Epithelial cell of esophagus (primary cell): Measurements from ENCODE around the gene MACROD2.

Source experiments
- DNase-seq: peaks from one replicate; pipeline ENCODE4 v3.0.0; 2010; ENCODE audit warnings: low read depth
- H3K4me3 ChIP-seq: 2 replicates; pipeline ENCODE4 v1.5.1; 2011; ENCODE audit warnings: mild to moderate bottlenecking, low read length, control low read depth
- TF ChIP-seq, protein P1 (sequence below): IDR thresholded peaks from 2 replicates; pipeline ENCODE4 v1.5.1; 2011; ENCODE audit warnings: low read depth, mild to moderate bottlenecking, low read length, control low read depth, inconsistent platforms; ENCODE audit not compliant: insufficient read depth; ENCODE audit errors: missing control alignments

Gene MACROD2

GRCh38 chr20:16004108-16004854, 2009.0 kb downstream of the MACROD2 start:
- TF ChIP-seq, protein P1, sequence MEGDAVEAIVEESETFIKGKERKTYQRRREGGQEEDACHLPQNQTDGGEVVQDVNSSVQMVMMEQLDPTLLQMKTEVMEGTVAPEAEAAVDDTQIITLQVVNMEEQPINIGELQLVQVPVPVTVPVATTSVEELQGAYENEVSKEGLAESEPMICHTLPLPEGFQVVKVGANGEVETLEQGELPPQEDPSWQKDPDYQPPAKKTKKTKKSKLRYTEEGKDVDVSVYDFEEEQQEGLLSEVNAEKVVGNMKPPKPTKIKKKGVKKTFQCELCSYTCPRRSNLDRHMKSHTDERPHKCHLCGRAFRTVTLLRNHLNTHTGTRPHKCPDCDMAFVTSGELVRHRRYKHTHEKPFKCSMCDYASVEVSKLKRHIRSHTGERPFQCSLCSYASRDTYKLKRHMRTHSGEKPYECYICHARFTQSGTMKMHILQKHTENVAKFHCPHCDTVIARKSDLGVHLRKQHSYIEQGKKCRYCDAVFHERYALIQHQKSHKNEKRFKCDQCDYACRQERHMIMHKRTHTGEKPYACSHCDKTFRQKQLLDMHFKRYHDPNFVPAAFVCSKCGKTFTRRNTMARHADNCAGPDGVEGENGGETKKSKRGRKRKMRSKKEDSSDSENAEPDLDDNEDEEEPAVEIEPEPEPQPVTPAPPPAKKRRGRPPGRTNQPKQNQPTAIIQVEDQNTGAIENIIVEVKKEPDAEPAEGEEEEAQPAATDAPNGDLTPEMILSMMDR, result no peak
- no peak for DNase-seq
- H3K4me3 ChIP-seq, result no peak overlapping the region

- DNase-seq, result no peak
- TF ChIP-seq, protein P1, result no peak
- no peak overlapping the region for H3K4me3 ChIP-seq
Observed at GRCh38 chr20:16005021-16005914, 2010.0 kb downstream of the MACROD2 start.

DNA sequence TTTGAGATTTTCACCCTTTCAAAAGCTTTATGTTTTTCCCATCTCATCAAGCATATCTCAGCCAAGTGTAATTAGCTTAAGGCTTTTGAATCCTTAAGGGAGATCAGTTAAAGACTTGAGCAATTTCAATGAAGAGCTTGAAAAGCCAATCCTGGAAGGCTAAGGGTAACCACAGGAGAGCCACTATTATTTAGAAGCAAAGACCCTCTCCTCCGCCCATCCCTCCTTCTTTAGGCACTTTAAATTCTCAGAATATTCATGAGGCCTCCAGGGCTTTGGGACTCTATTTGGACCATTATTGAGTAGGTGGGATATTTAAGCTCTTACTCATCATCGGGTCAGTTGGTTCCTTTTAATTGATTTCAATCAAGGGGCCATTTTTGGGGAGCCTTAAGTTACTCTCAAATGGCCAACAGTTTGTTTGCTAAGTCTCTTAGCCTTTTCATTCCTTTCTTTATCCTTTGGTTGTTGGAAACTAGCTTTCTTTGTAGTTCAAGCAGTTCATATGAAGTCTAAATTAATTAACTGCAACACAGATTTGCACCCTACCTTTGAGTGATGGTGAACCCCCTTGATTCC, 2010.7 kb downstream of the MACROD2 start:
- no peak overlapping the region for H3K4me3 ChIP-seq
- TF ChIP-seq, protein P1, result no peak
- no peak for DNase-seq

DNA sequence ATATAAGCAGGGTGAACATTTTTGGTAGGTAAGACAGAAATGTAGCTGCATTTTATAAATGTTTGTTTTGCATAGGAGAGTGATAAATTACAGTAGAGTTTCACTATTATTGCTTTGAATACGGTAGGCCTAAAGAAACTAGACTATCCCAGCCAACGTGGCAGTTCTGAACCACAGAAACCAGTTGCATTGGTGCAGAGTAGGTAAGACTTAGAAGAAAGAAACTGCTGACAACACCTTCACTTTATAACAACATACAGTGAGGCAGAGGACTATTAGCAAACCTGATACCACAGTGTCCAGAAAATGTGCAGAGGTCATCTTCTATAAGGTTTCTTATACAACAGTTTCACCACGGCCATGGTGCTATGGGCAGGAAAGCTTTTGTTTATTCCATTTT, 2011.8 kb downstream of the MACROD2 start:
- TF ChIP-seq, protein P1, result no peak
- no peak for DNase-seq
- H3K4me3 ChIP-seq, result no peak overlapping the region

DNA sequence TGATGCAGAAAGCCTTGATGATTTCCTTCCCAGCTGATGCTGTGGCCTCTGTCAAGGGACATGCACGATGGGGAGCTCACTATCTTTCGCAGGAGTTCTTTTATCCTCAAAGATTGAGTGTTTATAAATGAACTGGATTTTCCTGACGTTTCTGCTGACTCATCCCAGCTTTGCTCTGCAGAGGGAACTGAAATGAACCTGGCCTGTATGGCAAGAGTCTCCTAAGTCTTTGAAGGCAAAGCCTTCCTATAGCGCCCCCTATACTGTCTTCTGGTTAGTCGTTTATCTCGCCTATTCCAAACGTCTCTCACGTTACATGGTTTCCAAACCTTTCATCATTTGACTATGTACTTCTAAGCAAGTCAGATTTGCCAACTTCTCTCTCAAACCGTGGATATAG, 2012.6 kb downstream of the MACROD2 start:
- DNase-seq, result peak; percentile 2
- no peak overlapping the region for H3K4me3 ChIP-seq
- TF ChIP-seq, protein P1, result no peak

GRCh38 chr20:16011056-16011455, 2015.7 kb downstream of the MACROD2 start:
- DNase-seq, result no peak
- TF ChIP-seq, protein P1, result no peak

More at GRCh38 chr20:16011056-16011455, 2015.7 kb downstream of the MACROD2 start:
- no peak overlapping the region for H3K4me3 ChIP-seq
